Cardiac fibroblast (primary cell): ENCODE measurements around the gene SLCO1B1.
"Not testable (repeated sequence)": the region's sequence is repeated elsewhere in the genome, so short reads cannot be mapped to it uniquely, and the experiment has no call there.

Experiments
- DNase-seq, 2 donors: peaks; one replicate each; pipeline versions ENCODE4 v3.0.0 to v3.0.0-alpha.2; 2010; ENCODE audit warnings: low read depth in 2 of 2
- H3K4me3 ChIP-seq, 2 donors: replicated peaks in 1 of 2; 1 replicate in 1 of 2; 2 replicates in 1 of 2; pipeline ENCODE4 v1.5.1; 2011; ENCODE audit warnings: low read depth in 2 of 2, low read length in 2 of 2, mild to moderate bottlenecking in 2 of 2, moderate library complexity in 1 of 2
- CTCF ChIP-seq: IDR thresholded peaks from one replicate; pipeline ENCODE4 v1.5.1; 2011; ENCODE audit warnings: low read depth, mild to moderate bottlenecking, low read length, inconsistent platforms

The SLCO1B1 gene

GRCh38 chr12:21129906-21130305, 1.1 kb upstream of the SLCO1B1 start:
- peak in 1 of 2 donors; percentile 19 for DNase-seq
- H3K4me3 ChIP-seq, result no peak overlapping the region
- TF ChIP-seq CTCF, result no peak

- DNase-seq, result not testable (repeated sequence)
Measured at GRCh38 chr12:21137318-21137999, 6.5 kb downstream of the SLCO1B1 start.

GRCh38 chr12:21138016-21138415, 7.0 kb downstream of the SLCO1B1 start:
- TF ChIP-seq CTCF, result no peak
- H3K4me3 ChIP-seq, result no peak overlapping the region
- DNase-seq, result no peak

More at GRCh38 chr12:21137318-21137999, 6.5 kb downstream of the SLCO1B1 start:
- H3K4me3 ChIP-seq, result not testable (repeated sequence)

GRCh38 chr12:21144309-21144708, 13.3 kb downstream of the SLCO1B1 start:
- TF ChIP-seq CTCF, result no peak
- no peak for DNase-seq
- no peak overlapping the region for H3K4me3 ChIP-seq

GRCh38 chr12:21149861-21150260, 18.9 kb downstream of the SLCO1B1 start:
- not testable (repeated sequence) for DNase-seq, H3K4me3 ChIP-seq

- no peak for DNase-seq
- no peak overlapping the region for H3K4me3 ChIP-seq
- TF ChIP-seq CTCF, result no peak
Measured at GRCh38 chr12:21151184-21151583, 20.2 kb downstream of the SLCO1B1 start.

GRCh38 chr12:21155522-21156351, 24.7 kb downstream of the SLCO1B1 start:
- no peak for DNase-seq
- H3K4me3 ChIP-seq, result no peak overlapping the region
- no peak for TF ChIP-seq CTCF
